DOHH2 (cell line): Measurements from ENCODE around the gene AMZ2.
"Not testable (repeated sequence)": the region's sequence is repeated elsewhere in the genome, so short reads cannot be mapped to it uniquely, and the experiment has no call there.

ENCODE experiments used
- H3F3A ChIP-seq: fragments of 200-600 bp; sonication (generic), shearing (Covaris generic); 2 replicates; pipeline ENCODE4 v1.6.0; 2016; ENCODE audit warnings: antibody characterized with exemption, mild to moderate bottlenecking; ENCODE audit not compliant: control insufficient read depth, insufficient read depth
- H3K27ac ChIP-seq: fragments of 200-600 bp; sonication (generic); 2 replicates; pipeline ENCODE4 v1.5.1; 2014; ENCODE audit warnings: low read depth, mild to moderate bottlenecking, low read length, moderate library complexity
- H3K27me3 ChIP-seq: fragments of 200-600 bp; sonication (generic); 2 replicates; pipeline ENCODE4 v1.6.1; 2014; ENCODE audit warnings: mild to moderate bottlenecking, low read length, mixed read lengths; ENCODE audit not compliant: control insufficient read depth
- H3K36me3 ChIP-seq: fragments of 200-600 bp; sonication (generic); 2 replicates; pipeline ENCODE4 v1.6.1; 2014; ENCODE audit warnings: mild to moderate bottlenecking, low read length, moderate library complexity, mixed read lengths; ENCODE audit not compliant: control insufficient read depth
- H3K4me1 ChIP-seq: fragments of 200-600 bp; sonication (generic); 2 replicates; pipeline ENCODE4 v1.6.1; 2014; ENCODE audit warnings: mild to moderate bottlenecking, low read length, mixed read lengths; ENCODE audit not compliant: control insufficient read depth
- H3K4me2 ChIP-seq: fragments of 200-600 bp; sonication (generic); 2 replicates; pipeline ENCODE4 v1.6.0; 2014; ENCODE audit warnings: mild to moderate bottlenecking, low read length, moderate library complexity
- H3K4me3 ChIP-seq: fragments of 200-600 bp; sonication (generic); 2 replicates; pipeline ENCODE4 v1.5.1; 2014; ENCODE audit warnings: mild to moderate bottlenecking, low read length, mixed read lengths
- H3K79me2 ChIP-seq: fragments of 200-600 bp; sonication (generic); 2 replicates; pipeline ENCODE4 v1.6.1; 2014; ENCODE audit warnings: mild to moderate bottlenecking, low read length, mixed read lengths; ENCODE audit not compliant: control insufficient read depth
- H3K9me2 ChIP-seq: fragments of 200-600 bp; sonication (generic); replicated peaks from 2 replicates; pipeline ENCODE4 v1.6.1; 2014; ENCODE audit warnings: mild to moderate bottlenecking, low read length, mixed read lengths; ENCODE audit not compliant: control insufficient read depth
- H3K9me3 ChIP-seq: fragments of 200-600 bp; sonication (generic); 2 replicates; pipeline ENCODE4 v1.6.1; 2014; ENCODE audit warnings: antibody characterized with exemption, low read length, mixed read lengths; ENCODE audit not compliant: control insufficient read depth, insufficient read depth
- H4K20me1 ChIP-seq: fragments of 200-600 bp; sonication (generic); 2 replicates; pipeline ENCODE4 v1.6.0; 2014; ENCODE audit warnings: low read depth, mild to moderate bottlenecking, antibody characterized with exemption, low read length, moderate library complexity; ENCODE audit not compliant: control insufficient read depth, insufficient read depth
- EZH2phosphoT487 ChIP-seq: fragments of 200-600 bp; sonication (generic); IDR thresholded peaks from 2 replicates; pipeline ENCODE4 v1.6.1; 2017; ENCODE audit warnings: borderline replicate concordance, mild to moderate bottlenecking, antibody characterized with exemption, low read length, moderate library complexity, mixed read lengths
- TF ChIP-seq, protein P1 (sequence below): fragments of 200-600 bp; sonication (generic); IDR thresholded peaks from one replicate; pipeline ENCODE4 v1.5.1; 2014; ENCODE audit warnings: antibody characterized with exemption, mild to moderate bottlenecking, low read depth, low read length; ENCODE audit not compliant: poor library complexity, severe bottlenecking

The AMZ2 gene

DNA sequence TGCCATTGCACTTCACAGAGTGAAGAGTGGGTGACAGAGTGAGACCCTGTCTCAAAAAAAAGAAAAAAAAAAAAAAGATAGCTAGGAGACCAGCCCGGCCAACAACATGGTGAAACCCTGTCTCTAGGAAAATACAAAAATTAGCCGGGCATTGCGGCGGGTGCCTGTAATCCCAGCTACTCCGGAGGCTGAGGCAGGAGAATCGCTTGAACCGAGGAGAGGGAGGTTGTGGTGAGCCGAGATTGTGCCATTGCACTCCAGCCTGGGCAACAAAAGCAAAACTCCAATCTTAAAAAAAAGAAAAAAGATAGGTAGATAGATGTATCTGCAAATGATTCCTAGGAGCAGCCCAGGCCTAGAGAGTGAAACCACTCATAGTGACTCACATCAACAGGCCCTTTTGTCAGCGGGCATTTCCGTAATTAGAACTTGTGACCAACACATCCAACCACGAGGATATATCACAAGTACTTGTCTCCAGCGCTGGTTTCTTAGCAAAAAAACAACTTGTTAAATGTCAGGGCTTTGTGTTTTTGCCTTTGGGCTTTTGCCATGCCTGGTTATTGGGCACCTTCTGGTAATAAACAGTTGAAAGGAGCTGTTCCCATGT lies 13.0 kb upstream of the AMZ2 start:
- H3K4me1 ChIP-seq: peaks cover 66% of the 10 kb centered on the region
- H3K4me2 ChIP-seq: peak overlapping the region; percentile 74
- not testable (repeated sequence) for H4K20me1 ChIP-seq, H3K9me3 ChIP-seq, H3K9me2 ChIP-seq, H3K27me3 ChIP-seq
- H3K4me3 ChIP-seq: peak overlapping the region; percentile 46
- H3K27ac ChIP-seq: peak overlapping the region; percentile 100
- peaks cover 25% of the 10 kb centered on the region for H3K36me3 ChIP-seq
- peaks cover 63% of the 10 kb centered on the region for H3K79me2 ChIP-seq
- H3F3A ChIP-seq: peaks cover 34% of the 10 kb centered on the region

GRCh38 chr17:68235336-68235791 lies 12.5 kb upstream of the AMZ2 start:
- not testable (repeated sequence) for H3K9me3 ChIP-seq, H3K27me3 ChIP-seq, H3K9me2 ChIP-seq, H4K20me1 ChIP-seq
- peaks cover 34% of the 10 kb centered on the region for H3F3A ChIP-seq
- peaks cover 29% of the 10 kb centered on the region for H3K36me3 ChIP-seq
- peak overlapping the region; percentile 100 for H3K27ac ChIP-seq
- H3K4me1 ChIP-seq: peaks cover 70% of the 10 kb centered on the region
- H3K79me2 ChIP-seq: peaks cover 65% of the 10 kb centered on the region
- peak overlapping the region; percentile 74 for H3K4me2 ChIP-seq
- peak overlapping the region; percentile 46 for H3K4me3 ChIP-seq

DNA sequence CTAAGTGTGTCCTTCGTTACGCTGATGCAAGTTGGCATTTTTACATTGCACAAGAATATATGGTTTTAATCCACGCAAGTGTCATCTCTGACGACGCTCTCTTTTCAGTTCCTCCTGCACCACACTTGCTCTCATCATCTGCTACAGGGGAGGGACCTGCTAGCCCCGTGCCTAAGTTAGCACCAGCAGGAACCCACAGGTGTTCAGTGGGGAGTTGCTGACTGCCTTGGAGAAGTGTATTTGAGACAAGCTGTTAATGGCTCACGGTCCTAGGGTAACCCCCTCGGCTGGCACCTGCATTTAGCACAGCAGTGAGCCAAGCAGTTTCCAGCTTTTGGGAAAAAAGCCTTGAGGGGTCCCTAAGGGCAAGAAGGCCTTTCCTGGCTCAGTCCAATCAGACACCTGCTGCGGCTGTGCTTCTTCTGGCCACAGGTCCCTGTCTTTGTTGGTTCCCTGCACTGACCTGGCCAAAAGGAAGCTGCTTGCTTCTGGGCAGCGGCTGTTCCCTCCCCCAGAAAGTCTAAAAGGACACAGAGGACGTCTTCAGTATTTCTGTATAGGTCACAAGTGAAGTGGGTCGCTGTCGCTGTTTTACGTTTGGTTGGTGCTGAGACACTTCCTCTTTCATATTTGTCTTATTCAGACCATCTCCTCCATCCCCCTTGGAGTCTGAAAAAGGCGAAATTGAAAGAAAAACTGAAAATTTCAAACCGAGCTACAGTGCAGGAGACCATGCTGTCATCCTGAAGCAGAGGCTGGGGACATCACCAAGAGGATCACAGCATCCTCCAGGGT lies 10.3 kb upstream of the AMZ2 start:
- not testable (repeated sequence) for H4K20me1 ChIP-seq, H3K9me2 ChIP-seq, H3K27me3 ChIP-seq, H3K9me3 ChIP-seq
- H3F3A ChIP-seq: peaks cover 33% of the 10 kb centered on the region
- H3K4me3 ChIP-seq: peak overlapping the region; percentile 75
- peak overlapping the region; percentile 100 for H3K27ac ChIP-seq
- peak overlapping the region; percentile 99 for H3K4me2 ChIP-seq
- H3K79me2 ChIP-seq: peaks cover 60% of the 10 kb centered on the region
- H3K4me1 ChIP-seq: peaks cover 82% of the 10 kb centered on the region
- peaks cover 29% of the 10 kb centered on the region for H3K36me3 ChIP-seq

GRCh38 chr17:68238164-68238870 lies 9.5 kb upstream of the AMZ2 start:
- no peaks in the 10 kb centered on the region for H3K9me2 ChIP-seq
- peaks cover 87% of the 10 kb centered on the region for H3K4me1 ChIP-seq
- peaks cover 29% of the 10 kb centered on the region for H3K36me3 ChIP-seq
- H3K4me2 ChIP-seq: peak overlapping the region; percentile 99
- H3K27me3 ChIP-seq: no peaks in the 10 kb centered on the region
- H3K4me3 ChIP-seq: peak overlapping the region; percentile 75
- peaks cover 58% of the 10 kb centered on the region for H3K79me2 ChIP-seq
- no peaks in the 10 kb centered on the region for H3K9me3 ChIP-seq
- peak overlapping the region; percentile 100 for H3K27ac ChIP-seq
- TF ChIP-seq EZH2phosphoT487: no peak
- TF ChIP-seq, protein P1, sequence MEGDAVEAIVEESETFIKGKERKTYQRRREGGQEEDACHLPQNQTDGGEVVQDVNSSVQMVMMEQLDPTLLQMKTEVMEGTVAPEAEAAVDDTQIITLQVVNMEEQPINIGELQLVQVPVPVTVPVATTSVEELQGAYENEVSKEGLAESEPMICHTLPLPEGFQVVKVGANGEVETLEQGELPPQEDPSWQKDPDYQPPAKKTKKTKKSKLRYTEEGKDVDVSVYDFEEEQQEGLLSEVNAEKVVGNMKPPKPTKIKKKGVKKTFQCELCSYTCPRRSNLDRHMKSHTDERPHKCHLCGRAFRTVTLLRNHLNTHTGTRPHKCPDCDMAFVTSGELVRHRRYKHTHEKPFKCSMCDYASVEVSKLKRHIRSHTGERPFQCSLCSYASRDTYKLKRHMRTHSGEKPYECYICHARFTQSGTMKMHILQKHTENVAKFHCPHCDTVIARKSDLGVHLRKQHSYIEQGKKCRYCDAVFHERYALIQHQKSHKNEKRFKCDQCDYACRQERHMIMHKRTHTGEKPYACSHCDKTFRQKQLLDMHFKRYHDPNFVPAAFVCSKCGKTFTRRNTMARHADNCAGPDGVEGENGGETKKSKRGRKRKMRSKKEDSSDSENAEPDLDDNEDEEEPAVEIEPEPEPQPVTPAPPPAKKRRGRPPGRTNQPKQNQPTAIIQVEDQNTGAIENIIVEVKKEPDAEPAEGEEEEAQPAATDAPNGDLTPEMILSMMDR: no peak
- peaks cover 32% of the 10 kb centered on the region for H3F3A ChIP-seq
- H4K20me1 ChIP-seq: no peaks in the 10 kb centered on the region
